Epithelial cell of esophagus (primary cell): ENCODE results near the gene ALPL.
"Not testable (repeated sequence)": the region's sequence is repeated elsewhere in the genome, so short reads cannot be mapped to it uniquely, and the experiment has no call there.

ENCODE experiments used
- DNase-seq: peaks from one replicate; pipeline ENCODE4 v3.0.0; 2010; ENCODE audit warnings: low read depth
- H3K4me3 ChIP-seq: 2 replicates; pipeline ENCODE4 v1.5.1; 2011; ENCODE audit warnings: mild to moderate bottlenecking, low read length, control low read depth
- CTCF ChIP-seq: IDR thresholded peaks from 2 replicates; pipeline ENCODE4 v1.5.1; 2011; ENCODE audit warnings: low read depth, mild to moderate bottlenecking, low read length, control low read depth, inconsistent platforms; ENCODE audit not compliant: insufficient read depth; ENCODE audit errors: missing control alignments

The ALPL gene

GRCh38 chr1:21509351-21510112, at the start of gene ALPL:
TSS of gene ALPL (plus strand) at chr1:21509423. CDS start at chr1:21554082, 44,659 bp downstream.
- no peak within 1 kb of the TSS for H3K4me3 ChIP-seq
- TF ChIP-seq CTCF = no peak
- no peak for DNase-seq

- peak; percentile 51 for DNase-seq
- H3K4me3 ChIP-seq = not testable (repeated sequence)
These were observed 44.1 kb upstream of the ALPL start for GRCh38 chr1:21465127-21465526.

- DNase-seq = peak; percentile 74
- not testable (repeated sequence) for H3K4me3 ChIP-seq
These were observed 41.3 kb upstream of the ALPL start for GRCh38 chr1:21467946-21468345.

- DNase-seq = peak; percentile 30
- TF ChIP-seq CTCF = peak; percentile 35
- H3K4me3 ChIP-seq = no peak overlapping the region
These were observed 40.6 kb upstream of the ALPL start for GRCh38 chr1:21468599-21468998.

GRCh38 chr1:21469581-21469980, 39.6 kb upstream of the ALPL start:
- DNase-seq = no peak
- TF ChIP-seq CTCF = no peak
- no peak overlapping the region for H3K4me3 ChIP-seq

- TF ChIP-seq CTCF = no peak
- H3K4me3 ChIP-seq = no peak overlapping the region
- DNase-seq = no peak
These were observed 36.4 kb upstream of the ALPL start for GRCh38 chr1:21472861-21473260.

- H3K4me3 ChIP-seq = no peak overlapping the region
- no peak for TF ChIP-seq CTCF
- no peak for DNase-seq
These were observed 30.9 kb upstream of the ALPL start for GRCh38 chr1:21478356-21478755.

- H3K4me3 ChIP-seq, DNase-seq: not testable (repeated sequence)
These were observed 25.3 kb upstream of the ALPL start for GRCh38 chr1:21483881-21484280.
